NCI-H748 treated with DMSO at 0.1 percent for 48 hours (cell line): Measurements from ENCODE around the gene TMOD3.

Experiments used
- DNase-seq: peaks from one replicate; lab custom pipeline; 2025; lab: John Stamatoyannopoulos, UW

The TMOD3 gene

GRCh38 chr15:51908316-51908715 lies 78.9 kb downstream of the TMOD3 start:
- no peak for DNase-seq

- DNase-seq, result no peak
Observed at GRCh38 chr15:51909584-51909983, 80.1 kb downstream of the TMOD3 start.

- no peak for DNase-seq
Observed at GRCh38 chr15:51912528-51912927, 83.1 kb downstream of the TMOD3 start.

- no peak for DNase-seq
Observed at GRCh38 chr15:51917493-51917892, 88.0 kb downstream of the TMOD3 start.

- no peak for DNase-seq
Observed at GRCh38 chr15:51924156-51925068, 95.0 kb downstream of the TMOD3 start.

- no peak for DNase-seq
Observed at GRCh38 chr15:51926809-51927208, 97.4 kb downstream of the TMOD3 start.

GRCh38 chr15:51931016-51931415 lies 101.6 kb downstream of the TMOD3 start:
- no peak for DNase-seq

- no peak for DNase-seq
Observed at GRCh38 chr15:51931638-51932037, 102.2 kb downstream of the TMOD3 start.

- DNase-seq, result no peak
Observed at GRCh38 chr15:51932161-51932560, 102.7 kb downstream of the TMOD3 start.

GRCh38 chr15:51935466-51936104 lies 106.1 kb downstream of the TMOD3 start:
- no peak for DNase-seq

- DNase-seq, result no peak
Observed at GRCh38 chr15:51936105-51936478, 106.6 kb downstream of the TMOD3 start.

GRCh38 chr15:51938286-51938685 lies 108.8 kb downstream of the TMOD3 start:
- no peak for DNase-seq

GRCh38 chr15:51939216-51939615 lies 109.8 kb downstream of the TMOD3 start:
- no peak for DNase-seq

- no peak for DNase-seq
Observed at GRCh38 chr15:51947124-51947523, 117.7 kb downstream of the TMOD3 start.

- no peak for DNase-seq
Observed at GRCh38 chr15:51952805-51953204, 123.4 kb downstream of the TMOD3 start.

GRCh38 chr15:51955504-51955903 lies 126.1 kb downstream of the TMOD3 start:
- no peak for DNase-seq
